Renal cortex interstitium (tissue), 11 donors: ENCODE measurements around the gene RTP5. TPM values are rescaled to one million over a fixed set of nuclear protein-coding genes. Genes with fewer than 3 reads are reported as not detected.

Experiments used
- DNase-seq, 11 donors: peaks; one replicate each; pipeline ENCODE4 v3.0.0-alpha.2; 2013; ENCODE audit warnings: low read depth in 9 of 11, low spot score in 4 of 11; ENCODE audit errors: extremely low read depth in 1 of 11
- polyA plus RNA-seq, 3 donors: library from polyadenylated mRNA; unstranded; fragments of 120-200 nt; gene quantifications; one replicate each; pipeline ENCODE4 v1.2.1, GENCODE V29; 2013; ENCODE audit not compliant: insufficient read length in 3 of 3

The RTP5 gene
- polyA plus RNA-seq, 3 donors: 0.06 TPM; not detected in 2

DNA sequence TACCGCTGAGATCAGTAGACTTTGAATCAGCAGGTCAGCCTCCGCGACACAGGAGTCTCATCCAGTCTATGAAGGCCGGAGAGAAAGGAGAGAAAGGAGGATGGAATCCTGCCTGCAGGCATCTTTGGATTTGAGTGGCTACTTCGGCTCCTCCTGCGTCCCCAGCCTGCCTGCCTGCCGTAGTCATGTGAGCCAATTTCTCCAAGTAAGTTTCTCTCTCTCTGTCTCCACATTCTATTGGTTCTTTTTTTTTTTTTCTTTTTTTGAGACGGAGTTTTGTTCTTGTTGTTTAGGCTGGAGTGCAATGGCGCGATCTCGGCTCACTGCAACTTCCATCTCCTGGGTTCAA is 27.5 kb upstream of the RTP5 start:
- DNase-seq: no peak

DNA sequence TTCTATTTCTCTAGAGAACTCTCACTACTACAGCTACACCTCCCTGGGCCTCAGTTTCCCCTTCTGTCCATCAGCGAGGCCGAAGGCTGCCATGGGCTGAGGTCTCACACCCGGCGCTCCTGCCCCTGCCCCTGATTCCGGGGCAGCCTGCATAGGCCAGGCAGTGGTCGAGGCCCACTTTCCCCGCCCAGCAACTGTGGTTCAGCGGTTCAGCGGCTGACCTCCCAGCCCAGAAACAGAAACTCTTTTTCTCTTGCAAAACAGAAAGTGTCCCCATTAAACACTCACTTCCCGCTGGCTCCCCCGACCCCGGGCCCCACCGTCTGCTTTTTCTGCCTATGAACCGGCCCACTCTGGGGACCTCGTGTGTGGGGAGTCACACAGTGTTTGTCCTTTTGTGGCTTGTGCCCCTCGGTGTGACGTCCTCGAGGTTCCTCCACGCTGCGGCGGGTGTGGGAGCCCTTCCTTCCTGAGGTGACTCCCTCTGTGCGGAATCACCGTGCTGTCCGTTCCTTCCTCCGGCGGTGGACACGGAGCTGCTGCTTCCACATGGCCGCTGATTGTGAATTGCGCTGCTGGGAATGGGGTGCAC is 26.8 kb upstream of the RTP5 start:
- DNase-seq: no peak

DNA sequence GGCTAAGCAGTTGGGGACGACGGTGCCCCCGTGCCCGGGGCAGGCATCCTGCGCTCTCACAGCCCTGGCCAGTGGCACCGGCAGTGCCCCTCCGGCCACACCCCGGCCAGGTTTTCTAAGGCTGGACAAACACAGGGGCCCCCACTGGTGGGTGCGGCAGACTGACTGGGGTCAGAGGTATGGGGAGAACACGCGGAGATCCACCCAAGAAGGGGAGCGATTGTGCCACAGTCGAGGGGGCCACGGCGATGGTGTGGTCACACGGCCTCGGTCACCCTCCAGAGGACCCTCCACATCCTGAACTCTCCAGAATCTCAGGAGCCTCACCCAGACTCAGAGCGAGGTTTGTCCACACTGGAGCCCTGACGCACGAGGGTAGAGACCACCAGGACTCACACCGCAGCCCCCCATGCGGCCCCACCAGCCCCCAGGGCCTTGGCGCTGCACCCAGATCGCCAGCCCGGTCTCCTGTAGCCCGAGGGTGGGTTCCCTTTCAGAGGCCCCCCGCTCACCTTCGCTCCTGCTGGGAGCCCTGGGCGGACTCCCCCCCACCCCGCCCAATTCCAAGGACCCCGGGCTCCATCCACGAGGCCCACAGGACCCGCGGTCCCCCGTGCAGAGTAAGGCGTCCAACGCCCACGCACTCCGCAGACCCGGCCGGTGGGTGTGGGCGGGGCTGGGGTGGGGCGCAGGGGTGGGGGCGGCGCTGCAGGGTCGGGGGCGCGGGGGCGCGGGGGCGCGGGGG is 26.0 kb upstream of the RTP5 start:
- no peak for DNase-seq

- peak in 5 of 11 donors; percentile 48 to 65 (median 57) for DNase-seq
These were observed 25.3 kb upstream of the RTP5 start for GRCh38 chr2:241844066-241844728.

DNA sequence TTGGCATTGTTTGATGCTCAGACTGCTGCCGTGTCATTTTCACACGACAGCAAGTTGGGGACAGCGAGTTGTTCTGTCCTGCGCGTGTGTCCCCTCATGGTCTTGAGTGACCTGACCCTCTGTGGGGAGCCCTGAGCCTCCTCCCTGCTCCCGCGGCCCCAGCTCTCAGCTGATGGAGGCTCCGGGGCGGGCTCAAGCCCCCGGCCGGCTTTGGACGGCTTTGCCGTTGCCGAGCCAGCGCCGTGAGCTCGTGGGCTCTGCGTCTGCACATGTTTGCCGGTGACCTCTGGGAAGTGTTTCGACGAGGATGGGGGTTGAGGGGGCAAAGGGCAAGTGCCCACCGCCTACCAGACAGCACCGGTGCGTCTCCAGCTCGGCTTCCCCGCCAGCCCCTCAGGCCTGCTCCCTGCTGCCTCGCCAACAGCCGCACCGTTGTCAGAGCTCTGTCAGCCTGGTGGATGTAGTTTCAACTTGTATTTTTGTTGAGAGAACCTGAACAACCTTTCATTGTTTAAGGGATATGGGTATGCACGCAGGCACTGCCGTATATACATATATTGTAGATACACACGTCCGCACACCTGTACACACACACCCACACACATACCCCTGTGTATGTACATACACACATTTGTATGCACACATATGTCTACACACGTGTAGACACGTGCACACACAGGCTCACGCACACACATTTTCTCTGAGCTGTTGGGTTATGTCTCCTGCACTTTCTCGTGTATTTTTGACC is 24.5 kb upstream of the RTP5 start:
- DNase-seq: no peak

DNA sequence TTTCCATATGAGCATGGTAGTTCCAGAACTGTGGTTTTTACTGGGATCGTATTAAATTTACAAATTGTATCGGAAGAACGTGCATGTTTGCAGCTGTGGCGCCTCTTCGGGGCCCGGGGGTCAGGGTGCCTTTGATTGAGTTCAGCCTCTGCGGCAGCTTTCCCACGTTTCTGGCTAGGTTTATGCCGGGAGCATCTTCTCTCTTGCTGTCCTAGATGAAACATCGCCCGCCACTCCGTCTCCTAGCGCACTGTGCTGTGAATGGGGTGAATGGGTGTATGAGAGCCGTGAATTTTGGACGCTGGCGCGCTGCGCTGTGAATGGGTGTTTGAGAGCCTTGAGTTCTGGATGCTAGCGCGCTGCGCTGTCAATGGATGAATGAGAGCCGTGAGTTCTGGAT is 23.1 kb upstream of the RTP5 start:
- DNase-seq: no peak

DNA sequence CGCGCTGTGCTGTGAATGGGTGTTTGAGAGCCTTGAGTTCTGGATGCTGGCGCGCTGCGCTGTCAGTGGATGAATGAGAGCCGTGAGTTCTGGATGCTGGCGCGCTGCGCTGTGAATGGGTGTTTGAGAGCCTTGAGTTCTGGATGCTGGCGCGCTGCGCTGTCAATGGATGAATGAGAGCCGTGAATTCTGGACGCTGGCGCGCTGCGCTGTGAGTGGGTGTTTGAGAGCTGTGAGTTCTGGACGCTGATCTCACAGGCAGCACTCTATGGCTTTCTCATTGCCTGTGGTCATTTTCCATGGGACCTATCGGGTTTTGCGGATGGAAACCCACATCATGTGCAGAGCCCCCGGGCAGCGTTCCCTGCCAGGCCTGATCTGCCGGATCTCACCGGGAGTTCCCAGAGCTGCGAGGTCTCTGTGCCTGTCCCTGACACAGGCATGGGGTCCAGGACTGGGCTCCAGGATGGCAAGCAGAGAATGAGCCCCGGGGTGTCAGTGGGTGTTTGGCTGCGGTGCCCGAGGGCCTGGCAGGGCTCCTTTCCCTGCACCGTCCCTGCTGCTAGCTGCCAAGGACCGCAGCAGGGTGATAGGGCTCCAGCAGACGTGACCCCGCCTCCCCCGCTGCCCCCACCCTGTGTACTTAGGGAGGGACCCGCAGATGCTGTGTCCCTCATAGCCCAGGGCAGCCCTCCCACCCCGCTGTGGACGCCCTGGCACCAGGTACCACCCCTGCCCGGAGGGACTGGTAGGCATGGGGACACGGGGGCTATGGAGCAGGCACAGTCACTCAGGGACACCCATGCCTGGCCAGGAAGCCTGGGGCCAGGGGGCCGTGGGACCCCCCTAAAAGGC is 20.5 kb upstream of the RTP5 start:
- DNase-seq: no peak

GRCh38 chr2:241849616-241850543 is 19.6 kb upstream of the RTP5 start:
- no peak for DNase-seq

- no peak for DNase-seq
These were observed 18.8 kb upstream of the RTP5 start for GRCh38 chr2:241850544-241851324.

- no peak for DNase-seq
These were observed 18.0 kb upstream of the RTP5 start for GRCh38 chr2:241851325-241852115.

- DNase-seq: no peak
These were observed 17.2 kb upstream of the RTP5 start for GRCh38 chr2:241852116-241852980.

- no peak for DNase-seq
These were observed 16.4 kb upstream of the RTP5 start for GRCh38 chr2:241852981-241853631.

DNA sequence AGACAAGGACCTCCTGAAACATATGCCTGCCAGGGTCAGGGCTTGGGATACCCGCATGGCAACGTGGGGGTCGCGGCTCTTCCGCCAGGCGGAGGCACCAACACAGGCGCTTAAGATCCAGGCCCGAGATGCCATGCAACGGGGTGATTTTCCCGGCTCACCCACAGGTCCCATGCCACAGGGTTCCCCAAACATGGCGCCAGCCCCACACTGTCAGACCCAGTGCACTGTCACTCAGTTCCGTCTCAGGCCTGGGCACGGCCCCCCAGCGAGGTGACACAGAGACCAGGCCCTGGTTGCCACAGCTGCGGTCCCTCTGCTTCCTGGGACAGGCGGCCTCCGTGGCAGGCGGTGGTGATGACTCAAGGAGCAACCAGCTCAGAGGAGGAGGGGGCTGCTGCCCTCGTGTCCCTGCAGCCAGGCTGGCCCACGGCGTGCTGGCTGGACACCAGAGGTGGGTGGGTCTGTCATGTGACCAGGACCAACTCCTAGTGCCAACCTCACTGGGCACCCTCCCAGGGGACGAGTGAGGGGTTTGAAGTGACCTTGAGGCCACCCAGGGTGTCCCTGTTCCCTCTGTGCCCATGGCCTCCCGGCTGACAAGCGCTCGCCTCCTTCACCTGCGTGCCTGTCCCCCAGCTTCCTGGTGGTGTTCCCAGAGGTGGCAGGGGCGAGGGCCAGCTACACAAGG is 15.7 kb upstream of the RTP5 start:
- DNase-seq: no peak
